Esophagus squamous epithelium (tissue), 5 donors: Measurements from ENCODE around the gene PTPRN2. TPM values are rescaled to one million over a fixed set of nuclear protein-coding genes. Genes with fewer than 3 reads are reported as not detected.

Experiments used
- DNase-seq: peaks from one replicate; lab custom pipeline; 2025; lab: John Stamatoyannopoulos, UW
- H3K27ac ChIP-seq, 4 donors: fragments of 200-600 bp; sonication (generic); one replicate each; pipeline ENCODE4 v1.5.1; 2016 to 2019; ENCODE audit warnings: mild to moderate bottlenecking in 1 of 4
- H3K27me3 ChIP-seq, 4 donors: fragments of 200-600 bp; sonication (generic); 1 replicate in 3 of 4; 2 replicates in 1 of 4; pipeline versions ENCODE4 v1.5.1 to v1.6.0; 2017 to 2021; ENCODE audit warnings: antibody characterized with exemption in 1 of 4
- H3K36me3 ChIP-seq, 3 donors: fragments of 200-600 bp; sonication (generic); one replicate each; pipeline ENCODE4 v1.5.1; 2016 to 2019
- H3K4me1 ChIP-seq, 3 donors: fragments of 200-600 bp; sonication (generic); one replicate each; pipeline ENCODE4 v1.5.1; 2017 to 2019
- H3K4me3 ChIP-seq, 4 donors: fragments of 200-600 bp; sonication (generic); 1 replicate in 3 of 4; 2 replicates in 1 of 4; pipeline ENCODE4 v1.5.1; 2016 to 2019; ENCODE audit warnings: mild to moderate bottlenecking in 2 of 4, moderate library complexity in 1 of 4
- H3K9me3 ChIP-seq, 3 donors: fragments of 200-600 bp; sonication (generic); one replicate each; pipeline ENCODE4 v1.5.1; 2016 to 2019
- POLR2A ChIP-seq, 4 donors: fragments of 450-650 bp; IDR thresholded peaks; one replicate each; pipeline ENCODE4 v1.6.1; 2017; ENCODE audit warnings: antibody characterized with exemption in 4 of 4, mild to moderate bottlenecking in 4 of 4, moderate library complexity in 3 of 4
- WGBS, 2 donors: methylation state at CpG; one replicate each; pipeline ENCODE4 v1.1.5; 2018; 5-methylcytosine and 5-hydroxymethylcytosine counted together
- intact Hi-C: fragments of 100-400 bp; cut with DNase I; formaldehyde crosslinking; loops from one replicate; pipeline ENCODE4 v1.15.0; 2022
- total RNA-seq, 4 donors: library from RNA; depleted of rRNA; stranded (reverse); fragments of >200 nt; gene quantifications; one replicate each; pipeline ENCODE4 v1.1.0, GENCODE V29; 2016
- TF ChIP-seq, protein P1 (sequence below), 6 experiments: fragments of 450-650 bp in 4 of 6; fragments of 200-600 bp in 2 of 6; sonication (generic) in 2 of 6; IDR thresholded peaks; one replicate each; pipeline ENCODE4 v1.5.1; 2016 to 2019; ENCODE audit warnings: antibody characterized with exemption in 6 of 6, mild to moderate bottlenecking in 4 of 6, moderate library complexity in 4 of 6
- donor health status: DM: yes; HTN: yes; CAD: no.

PTPRN2 gene
- total RNA-seq, 4 donors from 2014 or later, result 0.38 to 2.7 (median 1.0) TPM

DNA sequence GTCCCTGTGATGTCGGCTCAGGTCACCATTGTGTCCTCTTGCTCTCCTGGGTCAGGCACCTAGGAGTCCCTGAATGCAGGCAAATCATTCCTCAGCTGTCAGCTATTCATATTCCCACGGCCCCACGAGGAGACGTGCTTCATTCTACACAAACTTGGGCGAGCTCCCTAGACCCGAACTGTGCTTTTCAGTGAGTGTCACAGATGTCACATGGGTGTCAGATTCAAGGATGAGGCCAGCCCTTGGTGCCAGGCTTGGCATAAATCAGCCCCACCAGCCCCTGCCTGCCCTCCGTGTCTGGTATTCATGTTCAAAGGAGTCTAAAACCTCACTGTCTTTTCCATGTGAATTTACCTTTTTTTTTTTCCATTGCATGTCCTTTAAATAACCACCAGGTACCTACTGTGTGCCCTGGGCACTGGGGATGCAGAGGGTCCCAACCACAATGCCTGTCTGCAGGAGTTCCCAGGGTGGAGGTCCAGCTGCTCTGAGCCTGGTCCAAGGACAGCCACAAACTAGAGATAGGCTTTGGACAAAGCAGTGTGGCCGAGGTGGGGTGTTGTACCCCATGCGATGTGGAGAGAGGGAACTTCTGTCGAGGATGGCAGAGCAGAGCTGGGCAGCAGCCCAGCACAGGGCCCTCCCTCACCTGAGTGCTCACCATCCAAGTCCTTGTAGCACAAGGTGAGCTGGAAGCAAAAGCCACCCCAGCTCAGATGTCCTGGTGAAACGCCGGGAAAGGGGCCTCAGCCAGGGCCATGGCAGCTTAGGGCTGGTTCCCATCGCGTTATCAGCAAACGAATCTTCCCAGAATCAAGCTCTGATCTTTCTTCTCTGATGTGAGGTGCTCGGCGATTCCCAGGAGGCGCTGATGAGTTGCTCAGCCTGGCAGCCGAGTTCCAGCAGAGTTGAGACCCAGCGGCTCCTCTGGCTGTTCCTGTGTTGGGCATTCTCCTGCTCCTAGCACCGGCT lies 611.9 kb downstream of the PTPRN2 start:
- intact Hi-C loops, result no loop called here
- TF ChIP-seq, protein P1, sequence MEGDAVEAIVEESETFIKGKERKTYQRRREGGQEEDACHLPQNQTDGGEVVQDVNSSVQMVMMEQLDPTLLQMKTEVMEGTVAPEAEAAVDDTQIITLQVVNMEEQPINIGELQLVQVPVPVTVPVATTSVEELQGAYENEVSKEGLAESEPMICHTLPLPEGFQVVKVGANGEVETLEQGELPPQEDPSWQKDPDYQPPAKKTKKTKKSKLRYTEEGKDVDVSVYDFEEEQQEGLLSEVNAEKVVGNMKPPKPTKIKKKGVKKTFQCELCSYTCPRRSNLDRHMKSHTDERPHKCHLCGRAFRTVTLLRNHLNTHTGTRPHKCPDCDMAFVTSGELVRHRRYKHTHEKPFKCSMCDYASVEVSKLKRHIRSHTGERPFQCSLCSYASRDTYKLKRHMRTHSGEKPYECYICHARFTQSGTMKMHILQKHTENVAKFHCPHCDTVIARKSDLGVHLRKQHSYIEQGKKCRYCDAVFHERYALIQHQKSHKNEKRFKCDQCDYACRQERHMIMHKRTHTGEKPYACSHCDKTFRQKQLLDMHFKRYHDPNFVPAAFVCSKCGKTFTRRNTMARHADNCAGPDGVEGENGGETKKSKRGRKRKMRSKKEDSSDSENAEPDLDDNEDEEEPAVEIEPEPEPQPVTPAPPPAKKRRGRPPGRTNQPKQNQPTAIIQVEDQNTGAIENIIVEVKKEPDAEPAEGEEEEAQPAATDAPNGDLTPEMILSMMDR (IDR thresholded peaks at IDR 0.05), result no peak
- no peak for TF ChIP-seq POLR2A (IDR thresholded peaks at IDR 0.05)
- WGBS, 2 donors, result 88 to 92% methylated on average over 20 of the region's 21 CpGs

DNA sequence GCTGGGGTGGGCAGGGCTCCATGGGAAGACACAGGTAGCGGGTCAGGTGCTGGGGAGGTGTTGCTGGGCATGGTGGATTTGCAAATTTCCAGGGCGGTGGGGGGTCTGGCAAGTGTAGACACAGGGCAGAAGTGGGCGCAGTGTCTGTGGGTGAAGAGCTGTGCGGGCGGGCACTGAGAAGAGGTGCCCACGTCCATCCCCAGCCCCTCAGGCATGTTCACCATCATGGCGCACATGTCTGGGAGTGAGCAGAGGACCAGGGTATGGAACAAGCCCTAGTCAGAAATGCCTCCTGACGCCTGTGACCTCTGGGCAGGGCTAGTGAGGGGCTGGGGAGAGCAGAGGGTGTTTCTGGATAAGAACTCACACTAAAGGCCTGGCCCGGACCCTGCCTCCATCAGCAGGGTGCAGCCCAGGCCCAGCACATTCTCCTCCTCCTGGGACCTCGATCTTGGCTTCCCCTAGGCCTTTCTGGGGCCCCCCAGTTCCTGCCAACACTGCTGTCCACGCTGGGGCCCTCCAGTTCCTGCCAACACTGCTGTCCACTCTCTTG lies 612.9 kb downstream of the PTPRN2 start:
- TF ChIP-seq, protein P1 (IDR thresholded peaks at IDR 0.05), result no peak
- no peak for TF ChIP-seq POLR2A (IDR thresholded peaks at IDR 0.05)
- 87 to 91% methylated on average over 6 to 7 of the region's 11 CpGs for WGBS, 2 donors
- intact Hi-C loops, result no loop called here

More for the DNA sequence above, 611.9 kb downstream of the PTPRN2 start:
- Histone ChIP-seq H3K27ac (no peak overlapping the region), H3K36me3 (no peaks in the 10 kb centered on the region), H3K27me3 (no peaks in the 10 kb centered on the region), H3K4me1 (no peaks in the 10 kb centered on the region), H3K4me3 (no peak overlapping the region), H3K9me3 (peaks cover 0 to 28% (median 19%) of the 10 kb centered on the region in 3 donors)
- DNase-seq, result no peak

DNA sequence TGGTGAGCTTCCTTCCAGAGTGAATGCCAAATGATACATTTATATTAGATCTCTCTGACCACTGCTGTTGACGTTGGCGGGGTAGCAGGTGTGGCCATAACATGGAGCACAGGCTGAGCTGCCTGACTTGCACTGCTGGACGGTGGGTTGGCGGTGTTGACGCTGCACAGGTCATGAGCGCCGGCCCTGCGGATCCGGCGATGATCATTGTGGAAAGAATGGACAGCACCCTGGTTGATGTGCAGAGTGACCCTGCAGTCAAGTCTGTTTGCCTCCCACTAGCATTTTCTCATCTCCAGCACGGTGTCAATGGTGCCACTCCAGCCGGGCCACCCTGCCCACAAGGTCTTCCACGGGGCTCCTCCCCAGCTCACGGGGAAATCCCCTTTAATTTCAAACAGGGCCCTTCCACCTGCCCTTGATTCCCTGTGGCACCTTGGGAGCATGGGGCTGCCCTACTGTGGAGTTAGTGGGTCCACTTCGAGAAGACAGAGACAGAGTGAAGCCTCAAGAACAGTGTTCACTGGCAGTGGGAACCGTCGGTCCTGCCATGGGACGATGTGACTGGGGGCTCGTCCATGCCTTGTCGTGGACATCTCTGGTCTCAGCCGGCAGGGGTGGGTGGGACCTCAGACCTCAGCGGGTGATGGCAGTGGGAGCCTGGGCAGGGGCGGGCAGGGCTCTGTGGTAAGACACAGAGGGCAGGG lies 613.5 kb downstream of the PTPRN2 start:
- Histone ChIP-seq H3K27me3 (peaks cover 0 to 5% (median 0%) of the 10 kb centered on the region in 4 donors), H3K4me1 (no peaks in the 10 kb centered on the region), H3K27ac (no peak overlapping the region), H3K4me3 (no peak overlapping the region), H3K9me3 (peaks cover 0 to 37% (median 19%) of the 10 kb centered on the region in 3 donors), H3K36me3 (no peaks in the 10 kb centered on the region)
- TF ChIP-seq, protein P1 (IDR thresholded peaks at IDR 0.05), result no peak
- TF ChIP-seq POLR2A (IDR thresholded peaks at IDR 0.05), result no peak
- intact Hi-C loops, result no loop called here
- DNase-seq, result no peak
- WGBS, 2 donors, result 90 to 92% methylated on average over 5 to 14 of the region's 23 CpGs

More for the DNA sequence above, 612.9 kb downstream of the PTPRN2 start:
- Histone ChIP-seq H3K27me3 (peaks cover 0 to 5% (median 0%) of the 10 kb centered on the region in 4 donors), H3K36me3 (no peaks in the 10 kb centered on the region), H3K4me3 (no peak overlapping the region), H3K4me1 (no peaks in the 10 kb centered on the region), H3K9me3 (peaks cover 0 to 37% (median 19%) of the 10 kb centered on the region in 3 donors), H3K27ac (no peak overlapping the region)
- DNase-seq, result no peak

DNA sequence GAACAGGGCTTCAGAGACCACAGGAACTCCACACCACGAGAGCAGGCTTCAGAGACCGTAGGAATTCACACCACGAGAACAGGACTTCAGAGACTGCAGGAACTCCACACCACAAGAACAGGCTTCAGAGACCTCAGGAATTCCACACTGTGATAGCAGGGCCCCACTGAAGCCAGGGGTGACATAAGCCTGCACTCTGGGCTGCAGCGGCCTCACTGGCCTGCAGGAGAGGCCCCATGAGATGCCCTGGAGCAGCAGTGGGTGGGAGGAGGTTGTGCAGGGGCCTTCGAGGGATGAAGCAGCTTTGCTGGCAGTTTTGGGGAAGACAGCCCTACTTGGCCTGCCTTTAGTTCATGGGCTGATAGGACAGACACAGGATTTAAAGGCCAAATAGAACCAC lies 614.7 kb downstream of the PTPRN2 start:
- DNase-seq, result no peak
- Histone ChIP-seq H3K27ac (no peak overlapping the region), H3K9me3 (peaks cover 0 to 37% (median 19%) of the 10 kb centered on the region in 3 donors), H3K36me3 (no peaks in the 10 kb centered on the region), H3K4me3 (no peak overlapping the region), H3K4me1 (no peaks in the 10 kb centered on the region), H3K27me3 (peaks cover 0 to 5% (median 0%) of the 10 kb centered on the region in 4 donors)
- 65 to 70% methylated on average over 3 of the region's 5 CpGs for WGBS, 2 donors
- TF ChIP-seq POLR2A (IDR thresholded peaks at IDR 0.05), result no peak
- intact Hi-C loops, result no loop called here

DNA sequence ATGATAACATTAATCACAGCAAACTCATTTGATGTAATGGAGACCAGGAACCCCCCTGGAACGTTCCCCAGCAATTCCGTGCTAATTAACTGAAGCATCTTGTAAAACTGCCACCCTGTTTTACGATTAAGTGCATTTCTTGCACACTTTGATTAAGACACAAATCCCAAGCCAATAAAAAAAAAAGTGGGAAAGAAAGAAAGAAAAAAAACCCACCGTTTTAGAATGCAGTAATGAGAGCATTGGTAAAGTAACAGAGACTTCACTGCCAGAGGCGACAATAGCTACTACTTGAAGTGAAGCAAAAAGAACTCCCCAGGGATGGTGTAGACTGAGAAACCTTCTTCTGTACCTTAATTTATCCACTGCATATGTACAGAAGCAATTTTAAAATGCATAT lies 616.1 kb downstream of the PTPRN2 start:
- intact Hi-C loops, result no loop called here
- Histone ChIP-seq H3K27ac (no peak overlapping the region), H3K4me1 (no peaks in the 10 kb centered on the region), H3K4me3 (no peak overlapping the region), H3K9me3 (peaks cover 0 to 37% (median 19%) of the 10 kb centered on the region in 3 donors), H3K27me3 (peaks cover 0 to 5% (median 0%) of the 10 kb centered on the region in 4 donors), H3K36me3 (no peaks in the 10 kb centered on the region)
- TF ChIP-seq POLR2A (IDR thresholded peaks at IDR 0.05), result no peak
- TF ChIP-seq, protein P1 (IDR thresholded peaks at IDR 0.05), result no peak
- no peak for DNase-seq
- WGBS, 2 donors, result 76% methylated on average over 5 of the region's 5 CpGs
